ENCODE results near the gene FGFBP2.

Gene FGFBP2

DNA sequence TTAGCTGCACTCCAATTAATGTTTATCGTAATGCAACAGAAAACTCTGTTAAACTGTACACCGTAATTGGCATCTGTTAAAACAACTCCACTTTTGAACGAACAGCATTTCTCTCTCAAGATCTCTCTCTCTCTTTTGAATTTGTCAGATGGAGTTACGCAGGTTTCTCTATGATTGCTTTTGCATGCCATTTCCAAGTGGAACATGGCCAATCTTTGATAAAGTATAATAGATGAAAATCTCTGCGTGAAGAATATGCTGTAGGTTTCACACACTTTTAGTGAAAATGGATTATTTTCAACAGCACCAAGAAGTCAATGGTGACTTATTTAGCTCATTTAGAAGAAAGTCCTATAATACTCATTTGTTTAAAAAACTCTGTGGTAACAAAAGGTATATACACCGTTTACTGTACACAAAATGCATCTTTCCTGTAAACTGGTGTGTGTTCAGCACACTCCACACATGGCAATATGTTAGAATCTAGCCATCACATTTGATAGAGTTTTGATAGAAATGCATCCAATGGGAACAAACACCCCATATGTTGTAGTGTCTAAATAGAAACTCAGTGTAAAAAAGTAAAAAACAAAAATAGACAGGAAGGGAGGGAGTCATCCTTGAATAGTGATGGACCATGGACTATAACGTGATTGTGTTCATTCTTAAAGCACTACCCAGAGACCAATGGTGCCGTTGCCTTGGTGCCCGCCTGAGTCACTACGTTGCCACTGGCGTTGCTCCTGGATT lies 5.8 kb upstream of the FGFBP2 start:
- no peak for DNase-seq (ENCODE audit: low read depth)

DNA sequence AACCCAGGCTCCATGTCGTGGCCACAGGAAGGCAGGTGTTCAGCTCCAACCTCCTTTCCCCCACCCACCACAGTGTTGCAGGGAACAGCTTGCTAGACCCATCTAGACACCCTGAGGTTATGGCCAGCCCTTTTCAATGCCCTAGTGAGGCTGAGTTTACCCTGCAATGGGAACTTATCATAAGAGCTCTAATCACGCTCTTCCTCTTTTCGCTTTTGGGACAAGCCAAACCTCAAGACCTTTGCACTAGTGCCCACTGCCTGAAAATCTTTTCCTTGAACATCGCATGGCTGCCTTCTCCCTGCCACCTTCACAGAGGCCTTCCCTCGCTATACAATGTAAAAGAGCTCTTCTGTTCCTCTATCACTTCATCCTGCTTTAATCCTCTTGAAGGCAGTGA lies 2.4 kb upstream of the FGFBP2 start:
- DNase-seq (ENCODE audit: low read depth), result no peak

DNA sequence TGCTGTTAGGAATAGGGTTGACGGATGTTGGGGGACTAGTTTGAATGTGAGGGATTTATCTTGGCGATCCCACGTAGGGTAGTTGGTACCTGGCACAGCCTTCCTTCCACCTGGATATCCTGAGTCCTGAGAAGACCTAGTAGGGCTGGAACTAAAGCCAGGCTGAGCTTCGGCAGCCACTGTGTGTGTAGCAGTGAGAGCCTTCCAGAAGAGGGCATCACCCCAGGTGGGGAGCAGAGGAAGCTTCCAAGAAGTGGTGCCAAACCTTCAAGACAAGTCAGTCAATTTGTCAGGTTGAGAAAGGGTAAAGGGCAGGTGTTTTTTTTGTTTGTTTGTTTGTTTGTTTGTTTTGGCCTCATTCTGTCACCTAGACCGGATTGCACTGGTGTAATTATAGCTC lies 1.2 kb upstream of the FGFBP2 start:
- no peak for DNase-seq (ENCODE audit: low read depth)

DNA sequence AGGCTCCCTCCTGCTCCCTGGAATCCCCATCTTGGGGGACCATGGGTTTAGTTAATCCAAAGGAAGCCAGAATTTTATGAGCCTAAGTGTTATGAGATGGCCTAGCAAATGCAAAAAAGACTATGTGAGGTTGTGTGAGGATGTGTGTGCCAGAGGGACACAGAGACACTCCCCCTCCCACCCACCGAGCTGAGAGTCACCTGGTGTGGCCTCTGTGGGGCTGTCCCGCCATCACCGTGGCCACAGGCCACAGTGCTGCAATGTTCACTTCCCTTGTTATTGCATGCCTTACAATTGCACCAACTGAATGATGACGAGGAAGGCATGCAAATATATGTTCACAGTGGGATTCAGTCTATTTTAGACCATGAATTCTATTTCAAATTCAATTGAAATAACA lies 601 bp upstream of the FGFBP2 start:
- DNase-seq (ENCODE audit: low read depth), result peak; percentile 51

DNA sequence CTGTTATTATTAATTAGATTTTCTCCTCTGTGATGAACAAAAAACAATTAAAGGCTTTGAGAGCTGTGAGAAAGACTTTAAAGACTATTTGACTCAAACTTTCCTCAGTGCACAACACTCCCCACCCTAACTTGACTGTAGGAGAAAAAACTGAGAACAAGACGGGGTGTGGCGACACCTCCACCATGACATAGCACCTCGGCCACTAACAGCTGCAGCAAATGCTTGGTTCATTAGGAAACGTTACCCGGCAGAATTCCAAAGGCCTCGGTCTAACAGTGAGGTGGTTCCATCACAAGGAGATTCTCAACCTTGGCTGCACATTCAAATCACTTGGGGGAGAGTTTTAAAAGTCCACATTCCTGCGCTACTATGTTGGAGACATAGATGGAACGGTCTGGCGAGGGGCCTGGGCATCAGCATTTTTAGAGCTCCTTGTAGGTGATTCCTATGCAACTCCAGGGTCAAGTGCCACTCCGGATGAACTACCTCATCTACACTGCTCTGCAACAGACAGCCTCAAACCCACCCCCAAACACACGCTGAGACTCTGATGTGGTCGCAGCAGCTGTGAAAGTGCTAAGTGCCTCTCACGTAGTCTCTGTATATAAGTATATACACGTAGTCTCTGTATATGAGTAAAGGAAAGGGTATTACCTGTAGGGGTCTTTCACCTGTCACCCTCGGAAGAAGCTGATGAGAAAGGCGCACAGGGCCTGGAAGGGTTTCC lies 1.0 kb downstream of the FGFBP2 start:
- no peak for DNase-seq (ENCODE audit: low read depth)

DNA sequence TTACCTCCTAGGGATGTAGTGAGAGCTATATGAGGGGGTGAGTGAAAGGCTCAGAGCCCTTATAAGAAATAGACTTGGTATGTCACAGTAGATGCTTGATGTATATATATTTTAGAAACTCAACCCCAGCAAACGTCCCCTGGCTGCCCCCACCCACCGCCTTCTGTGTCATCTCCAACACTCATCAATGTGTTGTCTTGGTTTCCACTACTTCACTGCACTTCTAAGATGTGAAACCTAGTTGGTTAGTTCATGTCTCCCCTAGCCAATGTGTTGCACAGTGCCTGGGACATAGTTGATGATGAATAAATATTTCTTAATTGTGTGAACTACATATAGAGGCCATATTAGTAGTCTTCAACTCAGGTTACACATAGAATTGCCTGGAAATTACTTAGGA lies 4.4 kb downstream of the FGFBP2 start:
- no peak for DNase-seq (ENCODE audit: low read depth)

DNA sequence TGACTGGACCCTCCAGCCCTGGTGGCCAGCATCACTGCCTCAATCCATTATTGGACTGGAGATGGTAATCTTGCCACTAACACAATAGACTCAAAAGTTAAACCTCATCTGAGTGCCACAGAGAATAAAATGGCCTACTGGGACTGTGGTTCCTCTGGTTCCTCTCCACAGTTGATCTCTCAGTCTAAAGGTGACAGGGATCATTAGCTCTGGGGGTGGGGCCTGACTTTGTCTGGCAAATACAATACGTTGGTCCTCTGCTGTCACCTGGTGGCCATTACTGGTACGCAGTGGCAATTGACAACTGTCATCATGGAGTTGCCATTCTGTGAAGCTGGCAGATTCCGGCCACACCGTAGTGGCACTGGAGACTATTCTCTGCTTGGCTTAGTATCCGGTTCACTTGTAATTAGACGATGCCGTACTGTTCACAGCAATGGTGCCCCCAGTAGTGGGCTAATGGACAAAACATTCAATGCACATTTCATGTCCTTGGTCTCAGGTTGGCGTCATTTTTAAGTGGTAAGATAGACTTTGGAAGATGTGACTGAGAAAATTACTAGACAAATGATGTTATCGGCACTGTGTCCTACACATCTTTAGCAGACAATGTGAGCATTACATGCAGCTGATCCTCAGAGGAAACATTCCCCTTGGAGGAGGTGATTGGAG lies 6.7 kb downstream of the FGFBP2 start:
- peak; percentile 74 for DNase-seq (ENCODE audit: low read depth)

DNA sequence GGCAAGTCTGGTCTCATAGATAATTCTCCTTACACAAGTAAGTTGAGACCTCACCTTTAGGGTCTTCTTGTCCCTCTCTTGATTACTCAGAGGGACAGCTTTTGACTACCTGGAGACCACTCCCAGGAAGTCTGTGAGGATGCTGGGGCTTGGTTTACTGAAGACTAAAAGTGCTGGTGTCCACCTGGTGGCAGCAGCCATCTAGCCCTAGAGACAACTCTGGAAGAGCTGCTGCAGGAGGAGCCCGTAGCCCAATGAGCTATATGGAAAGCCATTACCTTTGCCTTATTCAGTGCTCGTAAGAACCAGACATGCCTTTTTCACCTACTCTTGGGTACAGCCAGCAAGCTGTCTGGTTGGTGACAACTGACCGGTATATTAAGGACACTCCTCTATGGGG lies 7.3 kb downstream of the FGFBP2 start:
- DNase-seq (ENCODE audit: low read depth), result no peak

DNA sequence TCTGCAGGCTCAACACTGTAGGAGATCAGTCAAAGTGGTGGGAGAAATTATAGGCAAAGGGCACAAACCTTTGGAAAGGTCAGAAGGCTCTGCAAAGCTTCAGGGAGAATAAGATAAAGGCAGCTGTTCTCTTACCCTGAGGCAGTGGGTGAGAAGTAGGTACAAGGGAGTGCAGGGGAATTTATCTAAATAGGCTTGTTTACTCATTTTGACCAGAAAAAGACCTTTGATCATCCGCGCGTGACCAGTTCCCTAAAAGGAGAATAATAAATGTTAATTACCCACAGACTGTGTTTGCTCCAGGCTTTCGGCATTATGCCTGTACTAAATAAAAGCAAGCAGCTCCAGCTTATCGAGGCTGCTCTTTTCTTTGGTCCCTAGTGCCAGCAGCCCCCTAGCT lies 9.3 kb downstream of the FGFBP2 start:
- DNase-seq (ENCODE audit: low read depth), result no peak

DNA sequence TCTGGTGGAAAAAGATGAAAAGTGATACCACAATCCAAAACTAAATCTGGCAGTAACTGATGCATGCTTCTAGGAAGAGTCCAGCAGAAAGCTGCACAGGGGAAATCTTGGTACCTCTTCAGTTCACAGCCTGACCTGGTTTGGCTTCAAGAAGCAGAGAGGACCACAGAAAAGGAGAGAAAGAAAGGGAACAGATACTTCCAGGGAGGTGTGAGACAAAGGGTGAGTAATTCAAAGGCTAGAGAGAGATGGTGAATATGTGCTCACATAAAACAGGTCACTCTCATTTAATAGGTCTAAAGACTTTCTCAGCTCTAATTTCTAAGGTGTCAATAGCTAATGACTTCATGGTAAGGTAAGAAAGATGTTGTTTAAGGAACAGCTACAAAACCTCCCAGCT lies 11.2 kb downstream of the FGFBP2 start:
- DNase-seq (ENCODE audit: low read depth), result no peak

DNA sequence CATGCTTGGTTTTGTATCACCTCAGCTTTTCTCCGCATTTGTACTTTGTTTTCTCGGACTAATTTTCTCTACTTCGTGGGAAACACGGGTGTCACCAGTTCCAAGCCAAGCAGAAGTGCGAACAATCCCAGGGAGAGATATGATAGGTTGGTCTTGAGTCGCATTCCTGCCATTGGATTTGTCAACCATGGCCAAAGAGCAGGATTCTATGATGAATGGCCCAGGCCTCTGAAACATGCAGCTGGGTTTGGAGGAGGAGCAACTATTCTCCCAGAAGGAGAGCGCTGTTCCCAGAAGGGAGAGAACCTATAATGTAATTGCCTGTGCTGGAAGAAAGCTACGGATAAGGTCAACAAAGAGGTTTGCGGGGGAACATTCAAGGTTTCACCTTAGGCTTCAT lies 14.1 kb downstream of the FGFBP2 start:
- no peak for DNase-seq (ENCODE audit: low read depth)

DNA sequence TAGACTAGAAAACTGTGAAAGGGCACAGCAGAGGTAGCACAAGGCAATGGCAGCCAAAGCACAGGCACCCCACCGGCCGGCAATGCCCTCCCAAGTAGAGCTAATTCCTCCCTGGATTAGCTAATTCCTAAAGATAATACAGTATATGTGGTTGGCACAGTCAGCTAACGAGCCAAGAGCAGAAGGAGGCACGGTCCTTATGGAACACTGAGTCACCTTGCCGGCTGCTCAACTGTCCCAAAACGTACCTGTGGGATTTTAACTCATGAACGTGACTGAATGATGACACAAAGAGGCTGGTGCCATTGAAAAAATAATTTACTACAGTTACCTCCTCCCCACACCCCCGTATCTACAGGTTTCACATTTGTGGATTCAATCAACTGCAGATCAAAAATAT lies 15.3 kb downstream of the FGFBP2 start:
- no peak for DNase-seq (ENCODE audit: low read depth)

DNA sequence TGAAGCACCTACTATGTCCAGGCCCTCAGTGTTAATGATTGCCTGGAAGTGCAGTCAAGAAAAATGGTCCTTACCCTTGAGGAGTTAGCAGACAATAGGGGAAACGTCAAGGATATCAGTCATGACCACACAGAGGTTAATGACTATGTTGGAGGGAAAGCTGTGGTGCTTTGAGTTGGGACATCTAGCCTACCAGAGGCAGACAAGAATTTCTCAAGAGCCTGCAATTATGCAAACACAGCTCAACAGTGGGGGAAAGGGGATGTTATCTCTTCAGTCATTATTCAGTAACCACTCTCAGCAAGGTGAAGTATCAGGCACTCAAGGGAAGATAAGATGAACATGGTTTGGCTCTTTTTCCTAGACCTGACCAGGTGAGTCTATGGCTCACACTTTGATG lies 17.5 kb downstream of the FGFBP2 start:
- no peak for DNase-seq (ENCODE audit: low read depth)

DNA sequence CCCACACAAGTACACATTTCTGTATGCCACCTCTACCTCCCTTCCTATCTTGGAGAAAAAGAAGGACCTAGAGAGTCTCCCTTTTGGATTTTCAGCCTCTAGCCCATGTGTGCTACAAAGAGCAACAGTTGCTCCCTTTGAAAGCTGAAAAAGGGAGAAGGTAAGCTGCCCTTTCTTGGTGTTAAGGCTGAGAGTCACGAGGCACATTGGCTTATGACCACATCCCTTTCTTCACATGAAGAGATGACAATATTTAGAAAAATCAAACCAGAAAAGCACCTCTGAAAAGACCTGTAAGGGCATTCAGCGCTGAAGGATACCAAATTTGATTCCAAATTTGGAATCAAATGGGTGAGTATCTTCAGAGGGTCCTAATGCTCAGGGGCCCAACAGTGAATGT lies 18.1 kb downstream of the FGFBP2 start:
- no peak for DNase-seq (ENCODE audit: low read depth)

DNA sequence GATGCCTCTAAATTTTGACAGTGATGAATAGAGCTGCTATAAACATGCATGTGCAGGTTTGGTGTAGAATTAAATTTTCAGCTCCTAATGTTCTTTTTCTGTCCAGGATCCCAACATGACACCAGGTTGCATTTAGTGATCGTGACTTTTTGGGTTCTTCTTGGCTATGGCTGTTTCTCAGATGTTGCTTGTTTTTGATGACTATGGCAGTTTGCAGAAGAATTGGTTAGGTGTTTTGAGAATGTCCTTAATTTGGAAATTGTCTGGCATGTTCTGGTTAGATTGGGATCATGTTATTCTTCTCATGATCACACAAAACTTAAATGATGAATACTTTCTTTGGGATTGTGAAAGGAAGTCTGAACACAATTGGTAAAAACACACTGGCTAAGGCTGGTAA lies 20.7 kb downstream of the FGFBP2 start:
- no peak for DNase-seq (ENCODE audit: low read depth)

DNA sequence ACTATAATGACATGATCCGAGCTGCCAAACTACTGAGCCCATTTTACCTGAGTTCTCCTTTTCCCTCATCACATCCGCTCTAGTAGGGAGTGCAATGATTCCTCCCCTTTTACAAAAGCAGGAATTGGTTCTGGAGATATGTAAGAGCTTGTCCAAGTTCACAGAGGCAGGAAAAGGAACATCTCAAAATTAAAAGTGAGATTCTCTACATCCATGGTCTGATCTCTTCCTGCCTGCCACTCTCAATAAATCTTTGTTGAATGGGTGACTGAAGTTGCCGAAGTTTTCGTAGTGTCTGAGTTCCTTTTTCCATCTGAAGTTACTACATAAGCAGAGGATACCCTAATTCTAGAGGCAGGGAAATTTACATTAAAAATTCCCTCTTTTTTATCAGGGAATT lies 24.3 kb downstream of the FGFBP2 start, which contains the start of gene FGFBP1:
Gene FGFBP1 (minus strand): TSS at position 101 of the 400 bp plus-strand sequence. CDS start 2,108 bp downstream, outside the sequence.
- DNase-seq (ENCODE audit: low read depth), result no peak

DNA sequence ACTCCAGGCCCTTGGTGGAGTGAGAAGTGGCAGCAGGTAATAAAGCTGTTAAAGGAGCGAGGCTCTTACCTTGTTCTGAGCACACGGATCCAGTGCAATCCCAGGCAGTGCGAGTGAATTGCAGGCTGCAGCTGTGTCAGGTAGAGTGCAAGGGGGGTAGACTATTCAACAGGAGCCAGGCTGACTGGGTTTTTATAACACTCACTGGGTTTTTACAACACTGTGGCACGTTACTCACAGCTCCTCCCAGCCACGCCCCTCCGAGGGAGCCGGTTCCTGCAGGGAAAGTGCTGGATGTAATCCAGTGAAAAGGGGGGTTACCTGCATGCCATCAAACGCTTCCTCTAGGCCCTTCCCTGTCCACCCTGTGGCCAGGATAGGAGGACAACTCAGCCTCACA lies 24.8 kb downstream of the FGFBP2 start:
- no peak for DNase-seq (ENCODE audit: low read depth)

DNA sequence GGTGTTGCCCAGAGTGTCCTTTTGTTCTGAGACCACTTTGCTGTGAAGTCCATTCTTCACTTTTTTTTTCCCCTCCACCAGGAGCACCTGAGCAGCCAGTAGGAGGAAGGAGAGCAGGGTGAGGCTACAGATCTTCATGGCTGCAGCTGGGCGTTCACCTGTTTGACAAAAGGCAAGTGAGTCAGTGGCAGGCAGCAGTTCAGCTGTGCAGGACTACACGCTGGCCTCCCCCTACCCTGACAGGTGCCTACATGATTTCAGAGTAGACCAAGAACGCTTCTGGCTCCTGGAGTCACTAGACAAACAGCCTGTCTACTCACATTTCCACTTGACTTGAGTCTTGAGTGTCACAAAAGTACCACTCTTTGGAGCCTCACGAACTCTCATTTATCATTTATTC lies 26.5 kb downstream of the FGFBP2 start:
- no peak for DNase-seq (ENCODE audit: low read depth)

DNA sequence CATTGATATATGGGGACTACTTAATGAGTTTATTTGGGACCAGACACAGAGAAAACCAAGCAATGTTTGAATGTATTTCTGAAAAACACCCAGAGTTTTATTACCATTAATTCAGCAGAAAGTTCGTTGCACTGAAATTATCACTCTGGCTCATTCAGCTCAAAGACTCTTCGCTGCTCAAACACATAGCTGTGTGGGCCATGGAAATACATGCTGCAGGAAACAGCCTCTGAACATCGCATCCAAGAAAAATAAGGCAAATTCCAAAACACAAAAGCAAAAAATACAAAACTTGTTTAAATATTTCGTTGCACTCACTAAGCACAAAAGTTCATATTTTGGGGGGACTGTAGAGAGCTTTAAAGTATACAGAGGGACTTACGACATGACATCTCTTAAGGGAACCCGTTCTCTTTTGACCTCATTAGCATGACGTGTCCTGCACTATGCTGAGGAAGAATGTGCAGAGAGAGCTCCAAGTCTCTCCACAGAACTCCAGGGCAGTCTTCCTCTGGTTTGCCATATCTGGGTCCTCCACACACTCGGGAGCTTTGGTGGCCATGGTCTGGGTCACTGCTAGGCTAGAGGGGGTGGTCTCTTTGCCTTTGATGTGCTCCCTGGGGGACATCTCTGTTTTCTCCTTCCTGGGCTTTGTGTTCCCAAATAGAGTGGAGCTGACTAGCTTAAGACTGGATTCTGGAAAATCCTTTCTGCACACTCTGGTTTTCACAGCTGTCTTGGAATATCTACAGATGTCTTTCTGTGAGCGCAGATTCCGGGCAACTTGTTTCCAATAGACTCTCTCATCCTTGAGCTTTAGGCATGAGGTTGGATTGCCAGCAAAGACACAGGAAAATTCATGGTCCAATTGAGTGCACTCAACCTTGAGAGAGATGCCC lies 27.2 kb downstream of the FGFBP2 start:
- DNase-seq (ENCODE audit: low read depth), result no peak

DNA sequence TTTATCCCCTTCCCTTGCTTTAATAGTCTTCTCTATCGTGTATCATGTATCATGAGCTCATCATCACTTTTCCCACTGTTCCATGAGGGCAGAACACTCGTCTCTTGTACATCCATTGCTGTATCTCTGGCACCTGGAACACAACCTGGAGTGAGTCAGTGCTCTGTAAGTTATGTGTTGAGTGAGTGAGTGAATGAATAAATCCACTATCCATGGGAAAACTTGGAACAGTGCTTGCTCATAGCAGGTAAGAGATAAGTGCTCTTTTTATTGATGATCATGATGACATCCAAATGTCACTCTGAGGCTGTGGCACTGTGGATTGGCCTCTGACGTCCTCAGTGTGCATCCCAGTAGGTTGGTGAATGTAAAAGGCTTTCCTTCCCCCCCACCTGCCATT lies 28.7 kb downstream of the FGFBP2 start:
- DNase-seq (ENCODE audit: low read depth), result no peak

DNA sequence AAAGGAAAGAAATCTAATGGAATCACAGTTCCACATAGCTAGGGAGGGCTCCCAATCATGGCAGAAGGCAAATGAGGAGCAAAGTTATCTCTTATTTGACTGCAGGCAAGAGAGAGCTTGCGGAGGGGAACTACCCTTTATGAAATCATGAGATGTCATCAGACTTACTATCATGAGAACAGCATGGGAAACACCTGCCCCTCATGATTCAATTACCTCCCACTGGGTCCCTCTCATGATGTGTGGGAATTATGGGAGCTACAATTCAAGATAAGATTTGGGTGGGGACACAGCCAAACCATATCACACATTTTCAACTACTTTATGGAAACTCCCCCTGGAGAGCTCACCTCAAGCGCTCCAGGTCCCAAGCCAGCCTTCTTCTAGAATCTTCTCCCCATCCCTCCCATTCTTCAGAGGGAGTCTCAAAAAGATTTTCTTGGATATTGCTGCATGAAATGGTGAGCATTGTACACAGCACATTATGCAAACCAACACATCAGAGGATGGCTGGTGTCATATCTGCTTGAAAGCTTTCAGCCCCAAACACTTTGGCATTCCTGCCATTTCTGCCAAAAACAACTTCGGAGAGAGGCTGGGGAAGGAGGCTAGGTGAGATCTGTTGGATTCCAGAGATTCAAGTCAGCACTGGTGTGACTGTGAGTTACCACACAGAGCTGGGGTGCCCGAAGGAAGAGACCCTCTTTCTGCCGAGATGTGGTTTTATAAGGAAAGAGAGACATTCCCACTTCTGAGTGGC lies 31.3 kb downstream of the FGFBP2 start:
- DNase-seq (ENCODE audit: low read depth), result no peak

Measured in activated T-cell treated with anti-CD3 and anti-CD28 coated beads for 48 hours (primary cell).